ENCODE data around the gene ABI3.

- no peak for TF ChIP-seq CTCF (IDR thresholded peaks at IDR 0.05)
- no peak for TF ChIP-seq EP300 (IDR thresholded peaks at IDR 0.05; ENCODE audit: low read depth)
- no peak for TF ChIP-seq POLR2AphosphoS5 (IDR thresholded peaks at IDR 0.05)
Measured at GRCh38 chr17:49267912-49268311, 57.4 kb downstream of the ABI3 start.

All from transverse colon (tissue), 4 donors.